Spleen (tissue), 7 donors: Measurements from ENCODE around the gene LGALS8.

ENCODE experiments used
- POLR2A ChIP-seq, 3 donors: fragments of 450-650 bp; IDR thresholded peaks; one replicate each; pipeline ENCODE4 v1.5.1; 2017; ENCODE audit warnings: antibody characterized with exemption in 3 of 3, mild to moderate bottlenecking in 1 of 3
- POLR2AphosphoS5 ChIP-seq, 3 donors: sonication (generic); formaldehyde crosslinking; IDR thresholded peaks; one replicate each; pipeline ENCODE4 v1.5.1; 2017; ENCODE audit warnings: antibody characterized with exemption in 3 of 3
- TF ChIP-seq, protein P1 (sequence below), 11 experiments: fragments of 200-600 bp in 7 of 11; fragments of 450-650 bp in 4 of 11; sonication (generic) in 4 of 11; IDR thresholded peaks in 8 of 11; conservative IDR thresholded peaks in 3 of 11; 1 replicate in 7 of 11; 2 replicates in 4 of 11; pipeline versions ENCODE4 v1.4.0 to v1.8.0; 2016 to 2021; ENCODE audit warnings: antibody characterized with exemption in 11 of 11, inconsistent platforms in 4 of 11, mild to moderate bottlenecking in 1 of 11
- donor health status: DM: no; HTN: no; CAD: no; lungs with moderate emphysema.
- donor health status: DM: no; HTN: no; CAD: no.
- donor health status: DM: no; HTN: no; CAD: no.

GRCh38 chr1:236494082-236494481 is 29.7 kb upstream of the LGALS8 start:
- TF ChIP-seq, protein P1, sequence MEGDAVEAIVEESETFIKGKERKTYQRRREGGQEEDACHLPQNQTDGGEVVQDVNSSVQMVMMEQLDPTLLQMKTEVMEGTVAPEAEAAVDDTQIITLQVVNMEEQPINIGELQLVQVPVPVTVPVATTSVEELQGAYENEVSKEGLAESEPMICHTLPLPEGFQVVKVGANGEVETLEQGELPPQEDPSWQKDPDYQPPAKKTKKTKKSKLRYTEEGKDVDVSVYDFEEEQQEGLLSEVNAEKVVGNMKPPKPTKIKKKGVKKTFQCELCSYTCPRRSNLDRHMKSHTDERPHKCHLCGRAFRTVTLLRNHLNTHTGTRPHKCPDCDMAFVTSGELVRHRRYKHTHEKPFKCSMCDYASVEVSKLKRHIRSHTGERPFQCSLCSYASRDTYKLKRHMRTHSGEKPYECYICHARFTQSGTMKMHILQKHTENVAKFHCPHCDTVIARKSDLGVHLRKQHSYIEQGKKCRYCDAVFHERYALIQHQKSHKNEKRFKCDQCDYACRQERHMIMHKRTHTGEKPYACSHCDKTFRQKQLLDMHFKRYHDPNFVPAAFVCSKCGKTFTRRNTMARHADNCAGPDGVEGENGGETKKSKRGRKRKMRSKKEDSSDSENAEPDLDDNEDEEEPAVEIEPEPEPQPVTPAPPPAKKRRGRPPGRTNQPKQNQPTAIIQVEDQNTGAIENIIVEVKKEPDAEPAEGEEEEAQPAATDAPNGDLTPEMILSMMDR (IDR thresholded peaks at IDR 0.05 in 8 of 11, conservative IDR thresholded peaks at IDR 0.05 in 3 of 11), result no peak
- no peak for TF ChIP-seq POLR2A (IDR thresholded peaks at IDR 0.05)
- TF ChIP-seq POLR2AphosphoS5 (IDR thresholded peaks at IDR 0.05), result no peak
